Measurements from ENCODE around the gene RGS16. TPM values are rescaled to one million over a fixed set of nuclear protein-coding genes. Genes with fewer than 3 reads are reported as not detected.

RGS16 gene
- total RNA-seq, 1 experiment from 2014 or later, result 0.40 TPM

- CTCF ChIA-PET, result no interaction called here
- Histone ChIP-seq H3K9me2 (replicated peaks; ENCODE audit: low read length) (no peaks in the 10 kb centered on the region), H4K20me1 (ENCODE audit: low read length) (no peaks in the 10 kb centered on the region), H3K27me3 (ENCODE audit: low read length) (peaks cover 2% of the 10 kb centered on the region; the same call in 1 of the 2 replicates), H3K4me2 (ENCODE audit: low read length) (no peak overlapping the region), H3K27ac (ENCODE audit: low read length) (no peak overlapping the region), H3K79me2 (ENCODE audit: low read length) (no peaks in the 10 kb centered on the region), H3K4me1 (ENCODE audit: insufficient read depth, low read length) (no peaks in the 10 kb centered on the region), H3F3A (ENCODE audit: low read length, unreplicated experiment) (no peaks in the 10 kb centered on the region), H3K9ac (ENCODE audit: low read length) (no peak overlapping the region), H3K36me3 (ENCODE audit: low read depth, low read length) (no peaks in the 10 kb centered on the region), H2AFZ (ENCODE audit: low read length) (no peak overlapping the region), H3K4me3 (ENCODE audit: low read length) (no peak overlapping the region), H3K9me3 (ENCODE audit: low read length) (no peaks in the 10 kb centered on the region)
- TF ChIP-seq CTCF (conservative IDR thresholded peaks at IDR 0.05; ENCODE audit: low read depth, low read length) (no peak), EZH2phosphoT487 (IDR thresholded peaks at IDR 0.05; ENCODE audit: borderline replicate concordance, low read length) (no peak), EZH2 (IDR thresholded peaks at IDR 0.05; ENCODE audit: low read length, unreplicated experiment) (no peak)
- POLR2A ChIA-PET (ENCODE audit: unreplicated experiment), result no interaction called here
- intact Hi-C loops (cut with micrococcal nuclease), result no loop called here
- DNase-seq (no peak), ATAC-seq (no peak)
- no TSS peak for BruUV-seq (replicated peaks)
Observed at GRCh38 chr1:182652933-182653332, 48.7 kb upstream of the RGS16 start.

- H3K9me2 ChIP-seq (replicated peaks; ENCODE audit: low read length), result no peaks in the 10 kb centered on the region
- intact Hi-C loops (cut with micrococcal nuclease), result no loop called here
Observed at GRCh38 chr1:182651339-182651724, 47.1 kb upstream of the RGS16 start.

More at GRCh38 chr1:182651339-182651724, 47.1 kb upstream of the RGS16 start:
- no peak overlapping the region for H3K27ac ChIP-seq (ENCODE audit: low read length)
- H3K27me3 ChIP-seq (ENCODE audit: low read length), result no peaks in the 10 kb centered on the region
- H3K9me3 ChIP-seq (ENCODE audit: low read length), result no peaks in the 10 kb centered on the region
- no peak overlapping the region for H3K4me2 ChIP-seq (ENCODE audit: low read length)
- H2AFZ ChIP-seq (ENCODE audit: low read length), result no peak overlapping the region
- POLR2A ChIA-PET (ENCODE audit: unreplicated experiment), result no interaction called here
- BruUV-seq (replicated peaks), result no TSS peak
- no peaks in the 10 kb centered on the region for H3K36me3 ChIP-seq (ENCODE audit: low read depth, low read length)
- no peak overlapping the region for H3K4me3 ChIP-seq (ENCODE audit: low read length)
- H3K79me2 ChIP-seq (ENCODE audit: low read length), result no peaks in the 10 kb centered on the region
- no peaks in the 10 kb centered on the region for H3K4me1 ChIP-seq (ENCODE audit: insufficient read depth, low read length)
- TF ChIP-seq EZH2phosphoT487 (IDR thresholded peaks at IDR 0.05; ENCODE audit: borderline replicate concordance, low read length) (no peak), EZH2 (IDR thresholded peaks at IDR 0.05; ENCODE audit: low read length, unreplicated experiment) (no peak), CTCF (conservative IDR thresholded peaks at IDR 0.05; ENCODE audit: low read depth, low read length) (no peak)
- no peaks in the 10 kb centered on the region for H4K20me1 ChIP-seq (ENCODE audit: low read length)
- DNase-seq, result no peak
- H3K9ac ChIP-seq (ENCODE audit: low read length), result no peak overlapping the region
- no peaks in the 10 kb centered on the region for H3F3A ChIP-seq (ENCODE audit: low read length, unreplicated experiment)
- CTCF ChIA-PET, result no interaction called here
- no peak for ATAC-seq

Data from PC-3 (cell line).